ENCODE results near the gene TRABD.
"Not testable (repeated sequence)": the region's sequence is repeated elsewhere in the genome, so short reads cannot be mapped to it uniquely, and the experiment has no call there.

TRABD gene

GRCh38 chr22:50204571-50204970, 18.9 kb downstream of the TRABD start:
- no peak for DNase-seq (ENCODE audit: low spot score)

DNA sequence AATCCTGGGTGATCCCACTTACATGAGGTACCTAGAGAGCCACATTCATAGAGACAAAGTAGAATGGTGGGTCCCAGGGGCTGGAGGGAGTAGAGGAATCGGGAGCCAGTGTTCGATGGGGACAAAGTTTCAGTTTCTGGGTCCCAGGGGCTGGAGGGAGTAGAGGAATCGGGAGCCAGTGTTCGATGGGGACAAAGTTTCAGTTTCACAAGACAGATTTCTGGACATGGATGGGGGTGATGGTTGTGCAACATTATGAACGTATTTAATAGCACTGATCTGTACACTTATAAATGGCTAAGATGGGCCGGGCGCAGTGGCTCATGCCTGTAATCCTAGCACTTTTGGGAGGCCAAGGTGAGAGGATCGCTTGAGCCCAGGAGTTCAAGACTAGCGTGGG, 19.3 kb downstream of the TRABD start:
- not testable (repeated sequence) for DNase-seq (ENCODE audit: low spot score)

DNA sequence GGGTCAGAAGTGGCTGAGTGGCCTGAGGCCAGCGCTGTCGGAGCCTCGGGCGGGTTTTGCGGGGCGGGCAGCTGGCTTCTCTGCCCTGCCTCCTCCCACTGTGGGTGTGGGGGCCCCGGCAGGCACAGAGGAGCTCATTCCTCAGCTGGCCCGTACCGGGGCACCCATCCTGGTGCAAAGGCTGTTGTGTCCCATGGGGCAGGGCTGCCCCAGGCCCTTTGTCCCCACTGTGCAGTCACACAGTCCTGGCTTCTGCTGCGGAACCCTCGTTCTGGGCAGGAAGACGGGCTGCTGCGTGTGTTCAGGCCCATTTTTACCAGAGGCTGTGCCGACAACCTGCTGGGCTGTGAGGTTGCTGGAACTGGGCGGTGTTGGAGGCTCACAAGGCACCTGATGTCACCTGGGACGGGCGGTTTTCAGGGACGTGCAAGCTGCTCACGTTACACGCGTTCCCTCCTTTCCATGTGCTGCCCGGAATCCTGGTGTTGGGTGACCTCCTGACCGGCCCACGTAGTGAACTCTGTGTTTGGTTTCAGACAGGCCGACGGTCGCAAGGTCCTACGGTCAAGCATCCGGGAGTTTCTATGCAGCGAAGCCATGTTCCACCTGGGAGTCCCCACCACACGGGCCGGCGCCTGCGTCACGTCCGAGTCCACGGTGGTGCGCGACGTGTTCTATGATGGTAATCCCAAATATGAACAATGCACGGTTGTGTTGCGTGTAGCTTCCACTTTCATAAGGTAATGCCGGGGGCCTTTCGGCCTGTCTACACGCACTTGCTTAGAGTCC, 20.3 kb downstream of the TRABD start:
- DNase-seq (ENCODE audit: low spot score) = no peak

DNA sequence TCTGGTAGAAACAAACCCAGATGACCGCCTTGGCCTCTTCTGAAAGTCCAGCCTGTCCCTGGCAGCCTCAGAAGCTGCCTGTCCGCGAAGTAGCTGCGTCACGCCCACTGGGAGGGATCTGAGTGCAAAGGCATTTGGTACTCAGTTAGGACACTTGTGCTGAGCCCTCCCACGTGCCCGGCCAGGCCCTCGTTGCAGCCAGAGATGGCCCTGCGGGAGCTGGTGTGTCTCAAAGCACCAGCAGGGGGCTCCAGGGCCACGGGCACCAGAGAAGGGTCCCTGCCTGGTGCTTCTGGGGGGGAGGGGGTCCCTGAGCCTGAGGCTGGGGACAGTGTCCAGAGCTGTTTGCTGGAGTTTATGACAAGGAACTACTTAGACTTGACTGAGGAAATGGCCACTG, 20.9 kb downstream of the TRABD start:
- no peak for DNase-seq (ENCODE audit: low spot score)

- DNase-seq (ENCODE audit: low spot score) = no peak
These were observed 21.8 kb downstream of the TRABD start for GRCh38 chr22:50207383-50208140.

GRCh38 chr22:50208430-50208938, 22.8 kb downstream of the TRABD start:
- DNase-seq (ENCODE audit: low spot score) = no peak

DNA sequence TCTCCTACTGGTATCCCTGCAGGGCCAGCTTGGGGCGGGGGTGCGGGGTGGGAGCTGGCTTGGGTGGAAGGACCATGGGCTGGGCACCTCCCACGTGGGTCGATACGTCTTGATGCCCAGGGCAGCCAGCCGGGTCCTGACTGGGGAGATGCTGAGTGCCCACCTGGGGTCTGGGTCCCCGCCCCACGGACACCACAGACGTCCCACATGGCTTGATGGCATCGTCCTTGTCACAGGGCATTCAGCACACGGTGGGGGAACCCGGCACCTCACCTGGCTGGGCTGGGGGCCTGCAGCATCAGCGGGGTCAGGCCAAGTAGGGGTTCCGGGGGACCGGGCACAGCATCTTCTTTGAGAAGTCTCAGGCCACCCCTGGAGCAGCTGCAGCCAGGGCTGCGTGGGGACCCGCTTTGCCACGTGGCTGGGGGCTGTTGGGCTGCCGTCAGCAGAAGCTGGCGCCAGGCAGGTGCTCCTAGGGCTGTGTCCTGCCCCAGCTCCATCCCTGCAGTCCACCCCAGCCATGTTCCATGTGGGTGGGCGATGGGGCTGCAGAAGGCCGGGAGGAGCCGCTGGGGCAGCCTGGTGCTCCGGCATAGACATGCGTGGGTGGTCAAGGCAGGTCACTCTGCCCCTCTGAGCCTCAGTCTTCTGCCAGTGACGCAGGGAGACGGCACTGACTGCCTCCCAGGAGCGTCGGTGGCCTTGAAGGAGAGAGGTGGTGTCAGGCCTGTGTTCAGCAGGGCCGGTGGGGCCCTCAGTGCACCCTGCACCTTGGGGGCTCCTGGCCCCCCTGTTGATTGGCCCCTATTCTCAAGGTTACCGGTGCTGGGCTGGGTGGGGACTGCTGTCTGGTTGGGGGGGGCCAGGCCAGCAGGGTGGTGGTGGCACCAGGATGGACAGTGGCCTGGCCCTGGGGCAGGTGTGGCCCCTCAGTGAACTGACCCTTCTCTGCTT, 23.5 kb downstream of the TRABD start:
- no peak for DNase-seq (ENCODE audit: low spot score)

DNA sequence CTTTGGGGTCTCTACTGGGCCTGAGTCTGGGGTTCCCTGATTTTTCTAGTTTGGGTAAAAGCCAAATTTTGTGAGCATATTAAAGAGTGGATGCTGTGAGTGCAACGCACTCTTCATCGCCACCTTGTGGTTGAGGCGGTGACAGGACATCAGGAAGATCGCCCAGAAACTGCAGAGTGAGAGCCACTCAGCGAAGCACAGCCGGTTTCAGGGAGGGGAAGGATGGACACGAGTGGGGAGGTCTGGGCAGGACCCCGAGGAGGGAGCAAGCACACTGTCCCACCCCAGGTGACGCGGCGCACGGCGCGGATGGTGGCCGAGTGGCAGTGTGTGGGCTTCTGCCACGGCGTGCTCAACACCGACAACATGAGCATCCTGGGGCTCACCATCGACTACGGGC, 24.2 kb downstream of the TRABD start:
- DNase-seq (ENCODE audit: low spot score) = peak; percentile 65

- DNase-seq (ENCODE audit: low spot score) = no peak
These were observed 24.8 kb downstream of the TRABD start for GRCh38 chr22:50210378-50211139.

- DNase-seq (ENCODE audit: low spot score) = no peak
These were observed 25.4 kb downstream of the TRABD start for GRCh38 chr22:50211147-50211546.

- no peak for DNase-seq (ENCODE audit: low spot score)
These were observed 27.6 kb downstream of the TRABD start for GRCh38 chr22:50213263-50213662.

- DNase-seq (ENCODE audit: low spot score) = no peak
These were observed 29.8 kb downstream of the TRABD start for GRCh38 chr22:50215297-50216054.

GRCh38 chr22:50216055-50216683, 30.5 kb downstream of the TRABD start:
- no peak for DNase-seq (ENCODE audit: low spot score)

GRCh38 chr22:50216684-50217520, 31.2 kb downstream of the TRABD start:
- no peak for DNase-seq (ENCODE audit: low spot score)

DNA sequence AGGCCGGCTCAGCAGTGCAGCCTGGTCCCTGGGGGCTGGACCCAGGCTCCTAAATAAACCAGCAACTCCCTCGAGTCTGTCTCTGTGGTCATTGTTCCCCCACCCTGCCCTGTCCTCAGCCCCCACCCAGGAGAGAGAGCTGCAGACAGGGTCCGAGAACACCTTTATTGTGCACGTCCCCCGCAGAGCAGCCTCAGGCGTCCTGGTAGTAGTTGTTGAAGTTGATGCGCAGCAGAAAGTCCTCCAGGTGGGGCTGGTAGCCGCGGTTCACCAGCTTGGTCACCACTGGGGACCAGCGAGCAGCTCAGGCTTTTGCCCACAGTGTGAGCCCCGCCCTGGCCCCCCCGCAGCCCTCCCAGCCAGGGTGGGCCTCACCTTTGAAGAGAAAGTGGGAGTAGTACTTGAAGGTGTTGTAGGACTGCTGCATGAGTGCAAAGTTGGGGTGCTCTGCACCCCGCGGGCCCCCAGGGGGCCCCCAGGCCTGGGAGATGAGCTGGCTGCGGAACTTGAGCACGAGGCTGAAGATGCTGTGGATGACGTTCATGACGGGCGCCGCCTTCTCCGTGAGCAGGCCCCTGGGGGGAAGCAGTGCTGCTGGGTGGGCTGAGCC, 31.9 kb downstream of the TRABD start:
- DNase-seq (ENCODE audit: low spot score) = no peak

DNA sequence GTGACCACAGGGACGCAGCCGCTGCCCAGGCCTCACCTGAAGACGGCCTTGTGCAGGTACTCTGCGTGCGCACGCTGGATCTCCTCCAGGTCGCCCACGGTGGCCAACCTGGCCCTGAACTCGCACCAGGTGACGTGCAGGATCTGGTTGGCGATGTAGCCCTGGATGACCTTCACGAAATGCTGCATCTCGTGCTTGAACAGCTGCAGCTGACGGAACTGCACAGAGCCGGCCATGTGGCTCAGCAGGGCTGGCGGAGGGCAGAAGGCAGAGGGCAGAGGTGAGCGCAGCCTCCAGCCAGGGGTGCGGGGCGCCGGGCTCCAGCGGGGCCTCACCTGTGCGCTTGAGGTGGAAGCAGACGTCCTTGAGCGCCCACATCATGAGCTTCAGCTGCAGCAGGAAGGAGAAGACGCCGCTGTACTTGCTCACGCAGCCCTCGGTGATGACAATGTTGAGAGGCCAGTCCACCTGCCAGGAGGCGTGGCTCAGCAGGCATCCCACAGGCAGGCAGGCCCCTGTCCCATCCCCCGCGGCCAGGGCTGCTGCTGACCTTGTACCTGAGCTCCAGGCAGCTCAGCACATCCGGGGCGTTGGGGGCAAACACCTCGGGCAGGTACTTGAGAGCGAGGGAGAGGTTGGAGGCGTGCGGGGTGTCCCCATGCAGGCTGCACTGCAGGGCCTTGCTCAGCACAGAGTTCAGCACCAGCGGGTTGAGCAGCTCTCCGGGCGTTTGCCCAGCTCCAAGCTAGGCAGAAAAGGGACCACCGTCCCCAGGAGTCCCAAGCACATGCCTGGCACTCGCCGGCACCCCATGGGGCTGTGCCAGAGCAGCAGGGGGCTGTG, 32.7 kb downstream of the TRABD start:
- DNase-seq (ENCODE audit: low spot score) = no peak

GRCh38 chr22:50218996-50219727, 33.4 kb downstream of the TRABD start:
- no peak for DNase-seq (ENCODE audit: low spot score)

Data from RKO (cell line).